Liver (tissue), 9 donors: ENCODE data around the gene PDCD1. TPM values are rescaled to one million over a fixed set of nuclear protein-coding genes. Genes with fewer than 3 reads are reported as not detected.
A peak's percentile ranks its signal among the peaks of the same experiment; 100 is the strongest.

Experiments used
- DNase-seq: peaks from one replicate; pipeline ENCODE4 v3.0.0-alpha.2; 2017; ENCODE audit warnings: low spot score
- H3K27ac ChIP-seq, 2 donors: one replicate each; pipeline ENCODE4 v1.7.0; 2013; ENCODE audit warnings: inconsistent platforms in 2 of 2, low read length in 2 of 2, control low read depth in 1 of 2, low read depth in 1 of 2, mild to moderate bottlenecking in 1 of 2
- H3K27me3 ChIP-seq, 4 donors: one replicate each; pipeline versions ENCODE4 v1.6.1 to v1.7.0; 2013; ENCODE audit warnings: low read length in 3 of 4, inconsistent platforms in 1 of 4, mild to moderate bottlenecking in 1 of 4, moderate library complexity in 1 of 4; ENCODE audit not compliant: control insufficient read depth in 4 of 4, insufficient read depth in 4 of 4
- H3K36me3 ChIP-seq, 4 donors: one replicate each; pipeline versions ENCODE4 v1.6.1 to v1.7.0; 2013; ENCODE audit warnings: low read length in 3 of 4, mild to moderate bottlenecking in 3 of 4, low read depth in 1 of 4, moderate library complexity in 1 of 4; ENCODE audit not compliant: control insufficient read depth in 4 of 4, insufficient read depth in 3 of 4
- H3K4me1 ChIP-seq, 4 donors: one replicate each; pipeline versions ENCODE4 v1.6.1 to v1.7.0; 2013; ENCODE audit warnings: low read length in 3 of 4, mild to moderate bottlenecking in 3 of 4, moderate library complexity in 1 of 4; ENCODE audit not compliant: control insufficient read depth in 4 of 4, insufficient read depth in 4 of 4
- H3K4me3 ChIP-seq, 3 donors: one replicate each; pipeline versions ENCODE4 v1.6.1 to v1.7.0; 2013; ENCODE audit warnings: low read length in 3 of 3, control low read depth in 1 of 3, low read depth in 1 of 3, mild to moderate bottlenecking in 1 of 3
- H3K9ac ChIP-seq, 2 donors: one replicate each; pipeline ENCODE4 v1.7.0; 2013; ENCODE audit warnings: low read length in 2 of 2, mild to moderate bottlenecking in 2 of 2, moderate library complexity in 2 of 2, control low read depth in 1 of 2, low read depth in 1 of 2
- H3K9me3 ChIP-seq, 4 donors: one replicate each; pipeline versions ENCODE4 v1.6.1 to v1.7.0; 2013; ENCODE audit warnings: low read length in 3 of 4; ENCODE audit not compliant: control insufficient read depth in 4 of 4
- EGR1 ChIP-seq, 2 donors: IDR thresholded peaks; 2 replicates each; pipeline ENCODE4 v1.6.1; 2016 to 2018; ENCODE audit warnings: antibody characterized with exemption in 2 of 2, low read depth in 2 of 2
- FOXA1 ChIP-seq: IDR thresholded peaks from 2 replicates; pipeline ENCODE4 v1.6.1; 2016; ENCODE audit warnings: antibody characterized with exemption
- FOXA2 ChIP-seq: IDR thresholded peaks from 2 replicates; pipeline ENCODE4 v1.6.1; 2016; ENCODE audit warnings: antibody characterized with exemption
- GABPA ChIP-seq, 2 donors: IDR thresholded peaks in 1 of 2; conservative IDR thresholded peaks in 1 of 2; 2 replicates each; pipeline ENCODE4 v1.6.1; 2016; ENCODE audit warnings: antibody characterized with exemption in 2 of 2, mild to moderate bottlenecking in 1 of 2, moderate library complexity in 1 of 2
- HNF4A ChIP-seq, 2 donors: conservative IDR thresholded peaks; 2 replicates each; pipeline ENCODE4 v1.6.1; 2016; ENCODE audit warnings: antibody characterized with exemption in 2 of 2, mild to moderate bottlenecking in 2 of 2
- HNF4G ChIP-seq: IDR thresholded peaks from 2 replicates; pipeline ENCODE4 v1.6.1; 2016; ENCODE audit warnings: antibody characterized with exemption
- JUND ChIP-seq, 2 donors: IDR thresholded peaks; 2 replicates each; pipeline ENCODE4 v1.6.1; 2016; ENCODE audit warnings: antibody characterized with exemption in 2 of 2
- NR2F2 ChIP-seq: IDR thresholded peaks from 2 replicates; pipeline ENCODE4 v1.6.1; 2016; ENCODE audit warnings: antibody characterized with exemption
- RAD21 ChIP-seq, 2 donors: IDR thresholded peaks; 2 replicates each; pipeline ENCODE4 v1.6.1; 2016; ENCODE audit warnings: antibody characterized with exemption in 2 of 2, mild to moderate bottlenecking in 2 of 2
- SP1 ChIP-seq: IDR thresholded peaks from 2 replicates; pipeline ENCODE4 v1.6.1; 2018; ENCODE audit warnings: antibody characterized with exemption, mild to moderate bottlenecking
- TAF1 ChIP-seq: conservative IDR thresholded peaks from 2 replicates; pipeline ENCODE4 v1.6.1; 2016; ENCODE audit warnings: antibody characterized with exemption, mild to moderate bottlenecking
- YY1 ChIP-seq: IDR thresholded peaks from 2 replicates; pipeline ENCODE4 v1.6.1; 2016; ENCODE audit warnings: antibody characterized with exemption, mild to moderate bottlenecking
- WGBS: extraction: QIAGEN DNeasy Blood & Tissue Kit; methylation state at CpG from one replicate; pipeline ENCODE4 v1.1.7; 2013; 5-methylcytosine and 5-hydroxymethylcytosine counted together
- polyA plus RNA-seq, 2 donors: library from polyadenylated mRNA; stranded (reverse) in 1 of 2; unstranded in 1 of 2; fragments of 200-250 nt in 1 of 2; fragments of >200 nt in 1 of 2; fragmentation: Nextera tagmentation in 1 of 2; extraction: Ambion mirVana in 1 of 2; gene quantifications; one replicate each; pipeline versions ENCODE4 v1.2.1 to v1.2.3, GENCODE V29; 2013 to 2015
- total RNA-seq, 2 donors: library from RNA; depleted of rRNA; stranded (reverse); fragments of >200 nt; gene quantifications; one replicate each; pipeline ENCODE4 v1.2.3, GENCODE V29; 2014
- TF ChIP-seq, protein P1 (sequence below): IDR thresholded peaks from 2 replicates; pipeline ENCODE4 v1.6.1; 2016; ENCODE audit warnings: antibody characterized with exemption
- TF ChIP-seq, protein P2 (sequence below): IDR thresholded peaks from 2 replicates; pipeline ENCODE4 v1.6.1; 2016; ENCODE audit warnings: antibody characterized with exemption
- TF ChIP-seq, protein P3 (sequence below): fragments of 150-350 bp; IDR thresholded peaks from 2 replicates; pipeline ENCODE4 v1.5.1; 2017; ENCODE audit warnings: improper control_type of control experiment, low read depth, low read length; ENCODE audit not compliant: missing input control
- TF ChIP-seq, protein P4 (sequence below): IDR thresholded peaks from 2 replicates; pipeline ENCODE4 v1.6.1; 2016; ENCODE audit warnings: antibody characterized with exemption
- TF ChIP-seq, protein P5 (sequence below): IDR thresholded peaks from 2 replicates; pipeline ENCODE4 v1.6.1; 2016; ENCODE audit warnings: antibody characterized with exemption, mild to moderate bottlenecking
- donor health status: healthy.
- donor health status: healthy.
- donor health status: healthy.
- donor health status: healthy.
- donor health status: healthy.

The PDCD1 gene
- total and polyA plus RNA-seq, 4 donors: 0.20 to 0.37 (median 0.25) TPM; not detected in 1

DNA sequence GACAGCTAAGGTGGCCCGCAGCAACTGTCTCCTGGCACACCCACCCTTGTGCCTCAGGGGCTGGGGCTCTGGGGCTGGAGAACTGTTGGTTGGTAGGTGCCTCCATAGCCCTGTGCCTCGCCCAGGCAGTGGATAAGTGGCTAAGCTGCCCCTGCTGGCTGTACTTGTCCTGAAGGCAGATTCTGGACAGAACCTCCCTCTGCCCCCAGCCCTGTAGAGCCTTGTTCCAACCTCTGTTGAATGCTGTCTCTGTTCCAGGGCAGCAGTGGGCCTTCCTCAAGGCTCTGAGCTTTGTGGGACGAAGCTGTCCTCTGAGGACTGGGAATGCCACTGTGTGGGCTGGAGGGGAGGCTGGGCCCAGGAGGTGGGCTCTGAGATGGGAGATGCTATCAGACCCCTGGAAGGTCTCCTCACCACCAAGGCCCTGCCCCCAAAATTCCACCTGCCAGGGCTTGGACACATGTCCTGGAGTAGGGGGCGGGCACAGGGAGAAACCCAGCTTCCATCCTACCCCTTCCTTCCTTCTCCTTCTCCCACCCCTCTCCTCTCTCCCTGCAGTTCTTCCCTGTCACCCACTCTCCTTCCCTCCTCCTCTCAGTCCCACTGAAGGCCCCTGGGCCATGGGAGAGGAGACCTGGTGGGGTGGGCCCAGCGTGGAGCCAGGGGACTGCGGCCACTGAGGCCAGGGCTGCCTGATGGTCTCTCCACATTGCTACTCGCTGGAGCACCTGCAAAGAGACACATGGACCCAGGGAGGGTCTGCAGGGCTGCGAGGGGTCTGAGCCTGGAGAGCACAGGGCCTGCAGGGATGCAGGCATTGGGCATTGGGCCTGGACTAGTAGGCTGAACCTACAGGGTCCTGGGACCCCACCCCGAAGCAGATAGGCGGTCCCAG is 1.7 kb upstream of the PDCD1 start:
- Histone ChIP-seq H3K27me3 (no peaks in the 10 kb centered on the region), H3K4me3 (no peak overlapping the region), H3K27ac (peak overlapping the region; percentile 59 to 64), H3K4me1 (no peaks in the 10 kb centered on the region), H3K36me3 (no peaks in the 10 kb centered on the region), H3K9ac (no peak overlapping the region), H3K9me3 (no peaks in the 10 kb centered on the region)
- DNase-seq: no peak
- 94% methylated on average over 10 of the region's 10 CpGs for WGBS
- TF ChIP-seq, protein P1, sequence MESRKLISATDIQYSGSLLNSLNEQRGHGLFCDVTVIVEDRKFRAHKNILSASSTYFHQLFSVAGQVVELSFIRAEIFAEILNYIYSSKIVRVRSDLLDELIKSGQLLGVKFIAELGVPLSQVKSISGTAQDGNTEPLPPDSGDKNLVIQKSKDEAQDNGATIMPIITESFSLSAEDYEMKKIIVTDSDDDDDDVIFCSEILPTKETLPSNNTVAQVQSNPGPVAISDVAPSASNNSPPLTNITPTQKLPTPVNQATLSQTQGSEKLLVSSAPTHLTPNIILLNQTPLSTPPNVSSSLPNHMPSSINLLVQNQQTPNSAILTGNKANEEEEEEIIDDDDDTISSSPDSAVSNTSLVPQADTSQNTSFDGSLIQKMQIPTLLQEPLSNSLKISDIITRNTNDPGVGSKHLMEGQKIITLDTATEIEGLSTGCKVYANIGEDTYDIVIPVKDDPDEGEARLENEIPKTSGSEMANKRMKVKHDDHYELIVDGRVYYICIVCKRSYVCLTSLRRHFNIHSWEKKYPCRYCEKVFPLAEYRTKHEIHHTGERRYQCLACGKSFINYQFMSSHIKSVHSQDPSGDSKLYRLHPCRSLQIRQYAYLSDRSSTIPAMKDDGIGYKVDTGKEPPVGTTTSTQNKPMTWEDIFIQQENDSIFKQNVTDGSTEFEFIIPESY: no peak
- TF ChIP-seq FOXA1 (no peak), RAD21 (IDR thresholded peaks at IDR 0.05) (no peak), EGR1 (IDR thresholded peaks at IDR 0.05; ENCODE audit: low read depth in 2 of 2) (no peak), SP1 (no peak), HNF4G (no peak), NR2F2 (no peak), FOXA2 (no peak), HNF4A (conservative IDR thresholded peaks at IDR 0.05) (no peak), JUND (IDR thresholded peaks at IDR 0.05) (no peak), TAF1 (no peak), GABPA (IDR thresholded peaks at IDR 0.05 in 1 of 2, conservative IDR thresholded peaks at IDR 0.05 in 1 of 2) (no peak), YY1 (no peak)
- TF ChIP-seq, protein P2, sequence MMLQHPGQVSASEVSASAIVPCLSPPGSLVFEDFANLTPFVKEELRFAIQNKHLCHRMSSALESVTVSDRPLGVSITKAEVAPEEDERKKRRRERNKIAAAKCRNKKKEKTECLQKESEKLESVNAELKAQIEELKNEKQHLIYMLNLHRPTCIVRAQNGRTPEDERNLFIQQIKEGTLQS: no peak
- TF ChIP-seq, protein P3, sequence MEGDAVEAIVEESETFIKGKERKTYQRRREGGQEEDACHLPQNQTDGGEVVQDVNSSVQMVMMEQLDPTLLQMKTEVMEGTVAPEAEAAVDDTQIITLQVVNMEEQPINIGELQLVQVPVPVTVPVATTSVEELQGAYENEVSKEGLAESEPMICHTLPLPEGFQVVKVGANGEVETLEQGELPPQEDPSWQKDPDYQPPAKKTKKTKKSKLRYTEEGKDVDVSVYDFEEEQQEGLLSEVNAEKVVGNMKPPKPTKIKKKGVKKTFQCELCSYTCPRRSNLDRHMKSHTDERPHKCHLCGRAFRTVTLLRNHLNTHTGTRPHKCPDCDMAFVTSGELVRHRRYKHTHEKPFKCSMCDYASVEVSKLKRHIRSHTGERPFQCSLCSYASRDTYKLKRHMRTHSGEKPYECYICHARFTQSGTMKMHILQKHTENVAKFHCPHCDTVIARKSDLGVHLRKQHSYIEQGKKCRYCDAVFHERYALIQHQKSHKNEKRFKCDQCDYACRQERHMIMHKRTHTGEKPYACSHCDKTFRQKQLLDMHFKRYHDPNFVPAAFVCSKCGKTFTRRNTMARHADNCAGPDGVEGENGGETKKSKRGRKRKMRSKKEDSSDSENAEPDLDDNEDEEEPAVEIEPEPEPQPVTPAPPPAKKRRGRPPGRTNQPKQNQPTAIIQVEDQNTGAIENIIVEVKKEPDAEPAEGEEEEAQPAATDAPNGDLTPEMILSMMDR: no peak
- TF ChIP-seq, protein P4, sequence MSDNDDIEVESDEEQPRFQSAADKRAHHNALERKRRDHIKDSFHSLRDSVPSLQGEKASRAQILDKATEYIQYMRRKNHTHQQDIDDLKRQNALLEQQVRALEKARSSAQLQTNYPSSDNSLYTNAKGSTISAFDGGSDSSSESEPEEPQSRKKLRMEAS: no peak
- TF ChIP-seq, protein P5, sequence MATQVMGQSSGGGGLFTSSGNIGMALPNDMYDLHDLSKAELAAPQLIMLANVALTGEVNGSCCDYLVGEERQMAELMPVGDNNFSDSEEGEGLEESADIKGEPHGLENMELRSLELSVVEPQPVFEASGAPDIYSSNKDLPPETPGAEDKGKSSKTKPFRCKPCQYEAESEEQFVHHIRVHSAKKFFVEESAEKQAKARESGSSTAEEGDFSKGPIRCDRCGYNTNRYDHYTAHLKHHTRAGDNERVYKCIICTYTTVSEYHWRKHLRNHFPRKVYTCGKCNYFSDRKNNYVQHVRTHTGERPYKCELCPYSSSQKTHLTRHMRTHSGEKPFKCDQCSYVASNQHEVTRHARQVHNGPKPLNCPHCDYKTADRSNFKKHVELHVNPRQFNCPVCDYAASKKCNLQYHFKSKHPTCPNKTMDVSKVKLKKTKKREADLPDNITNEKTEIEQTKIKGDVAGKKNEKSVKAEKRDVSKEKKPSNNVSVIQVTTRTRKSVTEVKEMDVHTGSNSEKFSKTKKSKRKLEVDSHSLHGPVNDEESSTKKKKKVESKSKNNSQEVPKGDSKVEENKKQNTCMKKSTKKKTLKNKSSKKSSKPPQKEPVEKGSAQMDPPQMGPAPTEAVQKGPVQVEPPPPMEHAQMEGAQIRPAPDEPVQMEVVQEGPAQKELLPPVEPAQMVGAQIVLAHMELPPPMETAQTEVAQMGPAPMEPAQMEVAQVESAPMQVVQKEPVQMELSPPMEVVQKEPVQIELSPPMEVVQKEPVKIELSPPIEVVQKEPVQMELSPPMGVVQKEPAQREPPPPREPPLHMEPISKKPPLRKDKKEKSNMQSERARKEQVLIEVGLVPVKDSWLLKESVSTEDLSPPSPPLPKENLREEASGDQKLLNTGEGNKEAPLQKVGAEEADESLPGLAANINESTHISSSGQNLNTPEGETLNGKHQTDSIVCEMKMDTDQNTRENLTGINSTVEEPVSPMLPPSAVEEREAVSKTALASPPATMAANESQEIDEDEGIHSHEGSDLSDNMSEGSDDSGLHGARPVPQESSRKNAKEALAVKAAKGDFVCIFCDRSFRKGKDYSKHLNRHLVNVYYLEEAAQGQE: no peak
